B cell (primary cell): ENCODE data around the gene EXOSC9. TPM values are rescaled to one million over a fixed set of nuclear protein-coding genes. Genes with fewer than 3 reads are reported as not detected.

ENCODE experiments used
- ATAC-seq: fragments of 200-7000 bp; cut with Tn5 transposase; one replicate; pipeline ENCODE4 v1.10.0; 2021; ENCODE audit warnings: low read depth, mild to moderate bottlenecking, moderate number of reproducible peaks, moderate library complexity
- CTCF ChIA-PET: fragments of 350-600 bp; sonication (Branson Sonifier 250); formaldehyde crosslinking; loops from one replicate; lab custom pipeline; 2021; ENCODE audit warnings: antibody characterized with exemption, inconsistent platforms; lab: Charles Lee
- POLR2A ChIA-PET: fragments of 350-600 bp; sonication (Branson Sonifier 250); formaldehyde crosslinking; loops from one replicate; lab custom pipeline; 2021; ENCODE audit warnings: antibody characterized with exemption; lab: Charles Lee
- DNase-seq: peaks from one replicate; pipeline ENCODE4 v3.0.0; 2013
- H2AFZ ChIP-seq: 2 replicates; pipeline ENCODE4 v1.6.1; 2012; ENCODE audit warnings: mild to moderate bottlenecking, low read depth, low read length; ENCODE audit not compliant: insufficient read depth, poor library complexity, severe bottlenecking
- H3K27ac ChIP-seq, 2 donors: 1 replicate in 1 of 2; 2 replicates in 1 of 2; pipeline ENCODE4 v1.5.1; 2012 to 2013; ENCODE audit warnings: low read length in 2 of 2, mild to moderate bottlenecking in 2 of 2, moderate library complexity in 1 of 2
- H3K27me3 ChIP-seq, 4 experiments: fragments of 200-600 bp in 1 of 4; sonication (generic) in 1 of 4; replicated peaks in 1 of 4; 1 replicate in 2 of 4; 2 replicates in 2 of 4; pipeline versions ENCODE4 v1.6.1 to v1.7.0; 2013 to 2016; ENCODE audit warnings: low read length in 3 of 4, mild to moderate bottlenecking in 2 of 4, mixed read lengths in 1 of 4, moderate library complexity in 1 of 4; ENCODE audit not compliant: insufficient read depth in 4 of 4, control insufficient read depth in 3 of 4; ENCODE audit errors: control extremely low read depth in 1 of 4
- H3K36me3 ChIP-seq, 2 experiments: replicated peaks in 1 of 2; 1 replicate in 1 of 2; 2 replicates in 1 of 2; pipeline versions ENCODE4 v1.6.1 to v1.7.1; 2013; ENCODE audit warnings: low read length in 1 of 2; ENCODE audit not compliant: insufficient read depth in 2 of 2, control insufficient read depth in 1 of 2; ENCODE audit errors: control extremely low read depth in 1 of 2, extremely low read depth in 1 of 2
- H3K4me1 ChIP-seq, 2 donors: fragments of 200-600 bp in 1 of 2; sonication (generic) in 1 of 2; 1 replicate in 1 of 2; 2 replicates in 1 of 2; pipeline versions ENCODE4 v1.5.1 to v1.6.1; 2013 to 2017; ENCODE audit warnings: low read length in 2 of 2; ENCODE audit not compliant: control insufficient read depth in 2 of 2, insufficient read depth in 2 of 2
- H3K4me2 ChIP-seq: replicated peaks from 2 replicates; pipeline ENCODE3; 2012; ENCODE audit warnings: mild to moderate bottlenecking, low read depth, low read length; ENCODE audit not compliant: poor library complexity, severe bottlenecking
- H3K4me3 ChIP-seq, 5 experiments: fragments of 200-600 bp in 1 of 5; sonication (generic) in 1 of 5; 1 replicate in 3 of 5; 2 replicates in 2 of 5; pipeline versions ENCODE4 v1.5.1 to v1.7.0; 2011 to 2016; ENCODE audit warnings: low read length in 4 of 5, mild to moderate bottlenecking in 4 of 5, low read depth in 2 of 5, control low read depth in 1 of 5, moderate library complexity in 1 of 5; ENCODE audit not compliant: insufficient read depth in 1 of 5; ENCODE audit errors: control extremely low read depth in 1 of 5, extremely low read depth in 1 of 5
- H3K79me2 ChIP-seq: fragments of 200-600 bp; sonication (generic); one replicate; pipeline ENCODE4 v1.6.0; 2016; ENCODE audit warnings: low read length; ENCODE audit not compliant: control insufficient read depth, insufficient read depth
- H3K9ac ChIP-seq: fragments of 200-600 bp; sonication (generic); 2 replicates; pipeline ENCODE4 v1.6.1; 2017; ENCODE audit warnings: mild to moderate bottlenecking, low read length, moderate library complexity
- H3K9me3 ChIP-seq, 3 donors: one replicate each; pipeline versions ENCODE4 v1.6.1 to v1.7.1; 2013; ENCODE audit warnings: low read length in 2 of 3; ENCODE audit not compliant: control insufficient read depth in 2 of 3, insufficient read depth in 1 of 3; ENCODE audit errors: control extremely low read depth in 1 of 3
- H4K20me1 ChIP-seq: 2 replicates; pipeline ENCODE4 v1.6.0; 2012; ENCODE audit warnings: mild to moderate bottlenecking, low read length; ENCODE audit not compliant: insufficient read depth, control insufficient read depth, poor library complexity, severe bottlenecking
- H3K27ac Mint-ChIP-seq: one replicate; pipeline ENCODE4 v1.8.0; 2021; ENCODE audit warnings: mixed read lengths
- H3K27me3 Mint-ChIP-seq: one replicate; pipeline ENCODE4 v1.8.0; 2021; ENCODE audit warnings: mixed read lengths
- H3K4me1 Mint-ChIP-seq: one replicate; pipeline ENCODE4 v1.8.0; 2021; ENCODE audit warnings: mixed read lengths
- H3K4me3 Mint-ChIP-seq: one replicate; pipeline ENCODE4 v1.8.0; 2021; ENCODE audit warnings: mixed read lengths
- H3K9me3 Mint-ChIP-seq: one replicate; pipeline ENCODE4 v1.8.0; 2022; ENCODE audit warnings: mixed read lengths; ENCODE audit not compliant: insufficient read depth
- EZH2 ChIP-seq: IDR thresholded peaks from 2 replicates; pipeline ENCODE4 v1.6.1; 2012; ENCODE audit warnings: borderline replicate concordance, low read depth, mild to moderate bottlenecking, moderate library complexity, low read length; ENCODE audit not compliant: insufficient read depth, poor library complexity, severe bottlenecking
- WGBS: methylation state at CpG from one replicate; pipeline ENCODE4 v1.1.5; 2013; ENCODE audit warnings: missing lambda C conversion rate; ENCODE audit not compliant: insufficient coverage; 5-methylcytosine and 5-hydroxymethylcytosine counted together
- intact Hi-C: fragments of 100-400 bp; cut with micrococcal nuclease; formaldehyde crosslinking; loops from one replicate; pipeline ENCODE4 v1.10.0; 2022
- polyA plus RNA-seq: library from polyadenylated mRNA; depleted of rRNA; stranded (reverse); fragments of >200 nt; gene quantifications from 2 replicates; pipeline ENCODE4 v1.2.3, GENCODE V29; 2012
- total RNA-seq, 2 donors: library from RNA; stranded (reverse); fragments of 120-200 nt in 1 of 2; gene quantifications; 1 replicate in 1 of 2; 2 replicates in 1 of 2; pipeline versions ENCODE4 v1.2.3 to v1.2.4, GENCODE V29; 2013 to 2022
- TF ChIP-seq, protein P1 (sequence below): fragments of 200-600 bp; IDR thresholded peaks from one replicate; pipeline ENCODE4 v1.8.0; 2022; ENCODE audit warnings: antibody characterized with exemption, mild to moderate bottlenecking

Gene EXOSC9
- total and polyA plus RNA-seq, 2 donors (not counting 1 experiment from before 2014, with no cell fraction given) = 27.5 to 35.5 TPM

DNA sequence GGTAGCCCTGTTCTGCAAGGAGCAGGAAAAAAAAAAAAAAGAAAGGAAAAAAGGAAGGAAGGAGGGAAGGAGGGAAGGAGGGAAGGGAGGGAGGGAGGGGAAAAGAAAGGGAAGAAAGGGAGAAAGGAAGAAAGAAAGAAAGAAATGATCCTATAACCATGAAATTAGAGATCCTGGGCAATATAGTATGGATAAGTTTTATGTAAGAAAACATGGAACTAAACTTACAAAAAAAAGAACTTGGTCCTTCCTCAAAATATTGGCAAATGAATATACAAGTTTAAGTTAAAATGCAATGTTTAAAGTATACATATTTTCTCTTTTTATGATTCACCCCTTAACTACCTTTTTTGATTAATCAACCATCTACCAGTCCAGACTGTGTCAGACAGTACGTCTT, 50.2 kb downstream of the EXOSC9 start:
- H3K27ac Mint-ChIP-seq = no peak overlapping the region
- no peak overlapping the region for H2AFZ ChIP-seq
- no peak for TF ChIP-seq EZH2
- TF ChIP-seq, protein P1, sequence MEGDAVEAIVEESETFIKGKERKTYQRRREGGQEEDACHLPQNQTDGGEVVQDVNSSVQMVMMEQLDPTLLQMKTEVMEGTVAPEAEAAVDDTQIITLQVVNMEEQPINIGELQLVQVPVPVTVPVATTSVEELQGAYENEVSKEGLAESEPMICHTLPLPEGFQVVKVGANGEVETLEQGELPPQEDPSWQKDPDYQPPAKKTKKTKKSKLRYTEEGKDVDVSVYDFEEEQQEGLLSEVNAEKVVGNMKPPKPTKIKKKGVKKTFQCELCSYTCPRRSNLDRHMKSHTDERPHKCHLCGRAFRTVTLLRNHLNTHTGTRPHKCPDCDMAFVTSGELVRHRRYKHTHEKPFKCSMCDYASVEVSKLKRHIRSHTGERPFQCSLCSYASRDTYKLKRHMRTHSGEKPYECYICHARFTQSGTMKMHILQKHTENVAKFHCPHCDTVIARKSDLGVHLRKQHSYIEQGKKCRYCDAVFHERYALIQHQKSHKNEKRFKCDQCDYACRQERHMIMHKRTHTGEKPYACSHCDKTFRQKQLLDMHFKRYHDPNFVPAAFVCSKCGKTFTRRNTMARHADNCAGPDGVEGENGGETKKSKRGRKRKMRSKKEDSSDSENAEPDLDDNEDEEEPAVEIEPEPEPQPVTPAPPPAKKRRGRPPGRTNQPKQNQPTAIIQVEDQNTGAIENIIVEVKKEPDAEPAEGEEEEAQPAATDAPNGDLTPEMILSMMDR = no peak
- H3K27me3 ChIP-seq = no peaks in the 10 kb centered on the region
- H3K79me2 ChIP-seq = no peaks in the 10 kb centered on the region
- intact Hi-C loops = no loop called here
- H3K27me3 Mint-ChIP-seq = no peaks in the 10 kb centered on the region
- H3K9ac ChIP-seq = no peak overlapping the region
- CTCF ChIA-PET = no interaction called here
- H3K9me3 ChIP-seq = no peaks in the 10 kb centered on the region
- H3K4me3 Mint-ChIP-seq = no peak overlapping the region
- DNase-seq = no peak
- H3K4me3 ChIP-seq = no peak overlapping the region
- POLR2A ChIA-PET = no interaction called here
- no peak overlapping the region for H3K4me2 ChIP-seq
- no peaks in the 10 kb centered on the region for H3K9me3 Mint-ChIP-seq
- no peaks in the 10 kb centered on the region for H4K20me1 ChIP-seq
- H3K27ac ChIP-seq = no peak overlapping the region
- ATAC-seq = no peak
- H3K36me3 ChIP-seq = peaks cover 2 to 10% of the 10 kb centered on the region in 2 experiments
- H3K4me1 ChIP-seq = no peaks in the 10 kb centered on the region
- WGBS = no CpG with 5 or more reads among the region's 1 CpG
- H3K4me1 Mint-ChIP-seq = no peaks in the 10 kb centered on the region

DNA sequence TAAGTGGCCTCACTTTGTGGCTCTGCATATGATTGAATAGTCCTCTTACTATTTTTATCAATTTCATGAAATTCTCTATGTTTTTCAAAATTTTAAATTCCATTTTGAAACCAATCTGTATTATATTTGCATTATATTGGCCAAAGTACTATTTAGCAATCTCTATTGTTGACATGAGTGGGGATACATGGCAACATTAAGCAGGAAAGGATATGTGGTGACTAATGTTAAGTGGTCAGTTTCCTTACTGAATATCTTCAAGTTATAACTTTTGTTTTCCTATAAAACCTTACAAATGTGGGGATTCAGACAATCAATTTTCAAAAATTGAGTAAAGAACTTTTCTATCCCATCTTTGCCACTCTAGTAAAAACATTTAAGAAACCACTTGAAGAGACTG, 59.0 kb downstream of the EXOSC9 start:
- intact Hi-C loops = no loop called here
- ATAC-seq (no peak), DNase-seq (no peak)
- no peaks in the 10 kb centered on the region for H3K79me2 ChIP-seq
- H3K4me3 Mint-ChIP-seq = no peak overlapping the region
- no peak overlapping the region for H3K4me2 ChIP-seq
- H3K27ac ChIP-seq = no peak overlapping the region
- H3K36me3 ChIP-seq = peaks cover 0 to 13% of the 10 kb centered on the region in 2 experiments
- H3K27me3 ChIP-seq = no peaks in the 10 kb centered on the region
- TF ChIP-seq, protein P1 = no peak
- TF ChIP-seq EZH2 = no peak
- H3K4me1 ChIP-seq = no peaks in the 10 kb centered on the region
- H3K4me3 ChIP-seq = no peak overlapping the region
- no peak overlapping the region for H3K27ac Mint-ChIP-seq
- H4K20me1 ChIP-seq = no peaks in the 10 kb centered on the region
- no peaks in the 10 kb centered on the region for H3K9me3 ChIP-seq
- ChIA-PET POLR2A (no interaction called here), CTCF (no interaction called here)
- H3K9ac ChIP-seq = no peak overlapping the region
- no peaks in the 10 kb centered on the region for H3K9me3 Mint-ChIP-seq
- no peak overlapping the region for H2AFZ ChIP-seq
- no peaks in the 10 kb centered on the region for H3K27me3 Mint-ChIP-seq
- H3K4me1 Mint-ChIP-seq = no peaks in the 10 kb centered on the region
